GM18498 (cell line): ENCODE data around the gene SP2.
A peak's percentile ranks its signal among the peaks of the same experiment; 100 is the strongest.

Experiments used
- ATAC-seq: cut with Tn5 transposase; IDR thresholded peaks from one replicate; pipeline ENCODE4 v1.9.1; 2021; ENCODE audit warnings: mild to moderate bottlenecking, moderate library complexity; ENCODE audit not compliant: unreplicated experiment

Gene SP2

DNA sequence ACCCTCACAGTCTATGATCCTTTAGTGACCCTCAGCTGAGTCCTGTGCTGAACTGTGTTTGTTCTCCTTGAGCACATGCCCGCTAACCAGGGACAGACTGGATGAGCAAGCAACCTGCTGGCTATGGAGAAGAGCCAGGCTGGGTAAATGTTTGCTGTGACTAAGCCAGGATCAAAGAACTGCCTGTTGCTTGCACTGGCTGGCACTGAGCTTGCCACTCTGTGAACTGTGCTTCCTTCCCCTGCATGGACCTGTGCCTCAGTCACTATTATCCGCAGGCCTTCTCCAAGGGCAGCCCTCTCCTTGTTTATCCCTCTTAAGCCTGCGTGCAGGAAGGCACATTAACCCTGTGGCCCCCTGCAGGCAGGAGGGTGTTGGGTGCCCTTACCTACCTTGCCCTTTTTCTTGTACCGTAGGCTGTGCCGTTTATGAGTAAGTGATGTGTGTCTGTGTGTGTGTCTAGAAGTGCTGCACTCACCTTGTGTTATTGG, 52.7 kb downstream of the SP2 start:
- no peak for ATAC-seq

DNA sequence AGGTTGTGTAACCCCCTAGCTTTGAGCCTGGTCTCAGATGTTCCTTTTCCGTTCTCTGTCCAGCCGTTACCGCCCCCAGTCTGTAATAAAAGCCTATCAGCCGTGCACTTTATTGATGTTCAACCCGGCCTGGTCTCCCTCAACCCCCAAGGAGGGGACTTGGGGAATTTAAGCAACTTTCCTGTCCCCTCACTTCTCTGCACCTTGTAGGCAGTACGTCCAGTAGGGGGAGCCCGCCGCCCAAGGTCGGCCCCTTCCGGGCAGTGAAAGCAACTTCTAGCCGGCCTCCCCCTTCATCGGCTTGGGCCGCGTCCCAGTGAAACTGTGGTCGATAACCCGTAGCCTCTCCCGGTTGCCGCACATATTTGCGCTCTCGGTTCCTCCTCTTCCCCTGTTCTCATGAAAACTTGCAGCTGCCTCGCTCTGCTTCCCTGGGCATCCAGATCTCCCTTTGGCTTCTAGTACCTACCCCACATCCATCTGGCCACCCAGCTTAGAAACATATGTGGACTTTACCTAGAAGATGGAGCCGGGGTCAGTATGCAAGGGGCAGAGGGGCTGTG, 53.2 kb downstream of the SP2 start:
- peak; percentile 61 for ATAC-seq

DNA sequence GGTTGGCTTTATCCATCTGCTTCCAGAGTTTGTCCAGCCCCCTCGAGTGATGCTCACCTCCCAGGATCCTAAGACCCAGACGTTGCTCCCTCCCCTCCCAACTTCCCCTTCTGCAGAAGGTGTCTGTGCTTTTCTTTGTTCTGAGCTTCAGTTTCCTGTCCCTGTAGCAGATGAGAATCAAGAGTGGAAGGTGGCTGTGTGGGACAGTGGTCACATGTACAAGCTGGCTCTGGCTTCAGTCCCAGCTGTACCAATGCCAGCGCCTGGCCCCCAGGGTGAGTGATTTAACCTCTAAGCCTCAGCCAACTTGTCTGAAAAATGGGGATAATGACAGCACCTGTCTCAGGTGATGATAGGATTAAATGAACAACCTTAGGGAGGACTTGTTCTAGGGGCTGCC, 53.9 kb downstream of the SP2 start:
- ATAC-seq, result no peak

DNA sequence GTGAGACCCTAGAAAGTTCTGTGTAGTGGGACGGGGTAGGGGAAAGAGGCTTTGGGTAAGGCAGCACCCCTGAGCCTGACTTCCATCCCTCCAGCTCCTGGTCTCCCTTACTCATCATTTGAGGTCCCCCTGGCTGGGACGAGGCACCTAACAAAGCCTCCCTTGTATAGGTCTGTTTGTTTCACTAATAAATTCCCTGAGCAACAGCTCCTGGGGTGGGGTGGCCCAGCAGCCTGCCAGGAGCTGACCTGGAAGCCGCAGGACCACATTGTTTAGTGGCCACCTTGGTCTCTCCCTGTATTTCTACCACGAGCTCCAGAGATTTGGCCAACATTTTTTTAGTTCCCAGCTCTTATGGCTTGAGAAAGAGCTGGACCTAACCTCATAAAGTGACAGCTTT, 54.4 kb downstream of the SP2 start:
- no peak for ATAC-seq

DNA sequence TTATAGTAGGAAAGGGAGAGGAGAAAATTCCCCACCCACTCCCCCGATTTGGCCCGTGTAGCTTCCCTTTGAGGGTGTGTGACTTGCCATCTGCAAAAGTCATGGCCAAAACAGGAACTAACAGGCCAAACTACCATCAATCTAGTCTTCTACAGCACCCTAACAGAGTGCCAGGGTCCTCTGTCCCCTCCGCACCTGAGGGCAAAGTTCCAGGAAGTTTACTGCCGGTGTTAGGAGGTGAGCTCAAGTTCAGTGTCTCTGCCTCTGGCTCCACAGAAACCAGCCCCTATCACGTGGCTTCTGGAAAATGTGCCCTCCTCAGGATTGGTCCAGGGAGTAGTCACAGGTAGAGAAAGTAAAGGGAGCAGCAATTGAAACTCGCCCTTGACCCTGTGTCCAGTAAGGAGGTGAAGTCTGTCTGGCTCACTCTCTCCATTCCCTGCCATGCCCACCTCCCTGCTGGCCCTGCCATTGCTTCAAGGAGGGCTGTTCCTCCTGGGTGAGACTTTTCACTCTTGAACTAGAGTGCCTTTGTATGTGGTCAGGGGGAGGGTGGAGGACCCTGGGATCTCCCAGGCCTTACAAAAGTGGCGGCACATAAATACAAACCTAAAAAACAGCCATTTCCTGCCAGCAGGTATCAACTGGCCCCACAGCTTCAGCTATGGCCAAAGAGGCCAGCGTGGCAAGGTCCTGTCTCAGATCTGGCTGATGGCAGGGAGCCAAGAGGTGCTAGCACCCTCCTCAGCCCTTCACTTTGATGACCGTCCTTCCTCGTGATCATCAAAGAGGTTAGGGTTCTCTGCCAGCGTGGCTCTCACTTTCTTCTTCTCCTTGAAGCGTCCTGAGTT, 56.4 kb downstream of the SP2 start:
- ATAC-seq, result no peak

DNA sequence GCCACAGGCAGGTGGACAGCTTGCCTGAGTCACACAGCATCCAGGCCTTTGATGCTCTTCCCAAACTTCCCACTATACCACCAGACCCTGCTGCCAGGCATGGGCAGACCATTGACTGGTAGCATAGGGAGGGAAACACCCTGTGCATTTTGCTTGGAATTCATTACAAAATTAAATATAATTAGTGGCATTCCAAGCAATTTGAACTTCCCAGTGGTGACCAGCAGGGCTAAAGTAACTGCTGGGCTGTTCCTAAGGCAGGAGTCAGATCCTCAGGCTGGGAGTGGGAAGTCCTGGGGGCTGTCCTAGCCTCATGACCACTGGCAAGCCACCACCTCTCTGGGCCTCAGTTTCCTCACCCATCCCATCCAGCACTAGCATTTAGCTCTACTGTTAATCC, 57.9 kb downstream of the SP2 start:
- no peak for ATAC-seq

DNA sequence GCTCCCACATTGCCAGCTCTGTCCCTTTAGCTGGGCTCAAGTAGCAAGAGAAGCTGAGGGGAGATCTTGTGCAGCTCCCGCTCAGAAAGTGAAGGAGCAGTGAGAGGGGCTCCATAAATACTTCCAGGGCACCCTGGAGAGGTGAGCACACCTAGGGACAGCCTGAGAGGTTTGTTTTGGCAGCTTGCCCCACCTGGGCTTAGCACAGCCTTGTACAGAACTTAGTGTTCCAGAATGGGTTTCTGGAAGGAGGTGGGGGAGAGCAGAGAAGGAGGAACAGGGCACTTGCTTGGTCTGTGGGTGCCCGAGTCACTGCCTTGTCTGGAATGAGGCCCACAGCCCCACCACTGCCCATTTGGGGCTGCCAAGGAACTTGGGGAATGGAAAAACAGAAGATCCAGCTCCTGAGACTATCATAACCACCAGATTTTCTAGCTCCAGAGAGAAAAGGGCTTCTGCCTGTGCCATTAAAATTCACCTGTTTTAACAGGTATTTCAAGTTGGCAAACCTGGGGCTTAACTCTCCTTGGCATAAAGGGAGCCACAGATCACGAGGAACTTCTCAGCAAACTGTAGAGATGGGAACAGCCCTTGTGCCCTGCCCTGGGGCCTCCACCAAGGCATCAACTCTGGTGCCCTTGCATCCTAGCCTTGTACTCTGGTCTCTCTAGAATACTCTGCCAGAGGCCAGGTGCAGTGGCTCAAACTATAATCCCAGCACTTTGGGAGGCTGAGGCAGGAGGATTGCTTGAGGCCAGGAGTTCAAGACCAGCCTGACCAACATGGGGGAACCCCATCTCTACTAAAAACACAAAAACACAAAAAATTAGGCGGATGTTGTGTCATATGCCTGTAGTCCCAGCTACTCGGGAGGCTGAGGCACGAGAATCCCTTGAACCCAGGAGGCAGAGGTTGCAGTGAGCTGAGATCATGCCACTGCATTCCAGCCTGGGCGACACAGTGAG, 59.7 kb downstream of the SP2 start:
- ATAC-seq, result no peak

DNA sequence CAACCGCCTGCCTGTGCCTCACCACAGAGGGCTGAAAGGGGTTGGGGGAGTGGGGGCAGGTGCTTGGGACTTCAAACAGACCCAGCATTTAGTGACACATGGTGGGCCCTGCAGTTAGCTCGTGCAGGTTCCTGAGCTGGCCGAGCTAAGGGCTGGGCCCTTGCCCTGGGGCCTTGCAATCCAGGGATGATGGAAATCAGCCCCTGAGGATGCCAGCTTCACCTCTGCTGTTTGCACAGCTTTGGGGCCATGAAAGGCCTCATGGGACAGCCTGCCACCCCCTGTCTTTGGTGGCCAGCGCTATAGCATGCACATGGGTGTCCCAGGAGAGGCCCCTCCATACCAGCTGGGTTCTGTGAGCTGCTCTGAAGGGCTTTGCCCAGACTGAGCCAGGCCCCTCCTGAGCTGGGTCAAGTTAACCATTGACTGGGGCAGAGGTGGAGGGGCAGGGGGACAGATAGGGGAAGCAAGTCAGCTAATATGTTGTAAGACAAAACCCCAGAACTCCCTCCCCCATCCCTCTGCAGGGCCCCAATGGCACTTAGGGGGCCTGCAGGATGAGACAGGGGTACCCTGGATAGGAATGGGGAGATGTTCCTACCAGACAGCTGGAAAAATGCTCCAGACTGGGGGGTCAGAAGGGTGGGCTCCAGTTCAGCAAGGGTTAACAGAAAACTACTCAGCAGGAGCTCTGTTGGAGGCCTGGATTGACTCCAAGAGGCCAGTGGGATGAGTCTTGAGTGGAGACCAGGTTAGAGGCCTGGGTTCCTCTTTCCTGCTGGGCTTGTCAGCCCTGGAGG, 61.0 kb downstream of the SP2 start:
- no peak for ATAC-seq

DNA sequence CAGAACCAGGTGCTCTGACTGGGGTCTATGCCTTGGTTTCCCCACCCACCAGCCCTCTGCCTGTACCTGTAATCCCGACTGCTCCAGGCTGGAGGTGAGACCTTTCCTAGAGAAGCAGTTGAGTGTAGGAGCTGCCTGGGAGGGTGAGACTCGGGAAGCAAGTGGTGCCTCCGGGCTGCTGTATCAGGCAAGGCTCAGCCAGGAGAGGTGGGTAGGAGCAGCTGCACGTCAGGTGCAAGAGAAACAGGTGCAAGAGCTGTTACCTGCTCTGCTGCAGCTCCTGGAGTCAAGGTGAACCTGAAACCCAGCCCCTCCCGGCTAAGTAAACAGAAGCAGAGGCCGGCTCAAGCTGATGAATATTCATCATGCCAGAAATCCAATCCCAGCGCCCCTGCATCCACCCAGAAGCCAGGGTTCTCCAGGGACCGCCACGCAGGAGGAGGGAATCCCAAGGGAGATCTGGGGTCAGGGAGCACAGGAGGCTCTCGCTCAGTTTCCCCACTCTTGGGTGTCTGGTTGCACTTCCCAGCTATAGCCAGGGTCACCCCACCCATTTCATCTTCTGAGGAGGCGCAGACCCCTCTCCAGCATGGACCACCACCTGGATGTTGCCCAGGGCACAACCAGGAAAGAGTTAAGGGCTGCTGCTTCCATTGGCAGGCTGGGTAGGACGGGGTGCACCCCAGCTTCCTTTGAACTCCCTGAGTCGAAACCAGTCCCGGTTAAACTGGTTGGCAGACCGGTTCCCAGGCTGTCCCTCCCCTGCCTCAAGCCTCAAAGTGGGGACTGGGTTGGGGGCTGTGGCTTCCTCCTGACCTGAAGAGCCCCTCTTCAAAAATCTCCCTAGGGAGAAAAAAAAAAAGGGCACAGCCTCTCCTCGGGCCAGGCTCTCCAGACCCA, 61.8 kb downstream of the SP2 start, which contains the start of gene PRR15L:
Gene PRR15L, minus strand, starts transcription at position 293 of the 900 bp plus-strand sequence. CDS start 4,649 bp downstream, outside the sequence.
- ATAC-seq, result no peak

DNA sequence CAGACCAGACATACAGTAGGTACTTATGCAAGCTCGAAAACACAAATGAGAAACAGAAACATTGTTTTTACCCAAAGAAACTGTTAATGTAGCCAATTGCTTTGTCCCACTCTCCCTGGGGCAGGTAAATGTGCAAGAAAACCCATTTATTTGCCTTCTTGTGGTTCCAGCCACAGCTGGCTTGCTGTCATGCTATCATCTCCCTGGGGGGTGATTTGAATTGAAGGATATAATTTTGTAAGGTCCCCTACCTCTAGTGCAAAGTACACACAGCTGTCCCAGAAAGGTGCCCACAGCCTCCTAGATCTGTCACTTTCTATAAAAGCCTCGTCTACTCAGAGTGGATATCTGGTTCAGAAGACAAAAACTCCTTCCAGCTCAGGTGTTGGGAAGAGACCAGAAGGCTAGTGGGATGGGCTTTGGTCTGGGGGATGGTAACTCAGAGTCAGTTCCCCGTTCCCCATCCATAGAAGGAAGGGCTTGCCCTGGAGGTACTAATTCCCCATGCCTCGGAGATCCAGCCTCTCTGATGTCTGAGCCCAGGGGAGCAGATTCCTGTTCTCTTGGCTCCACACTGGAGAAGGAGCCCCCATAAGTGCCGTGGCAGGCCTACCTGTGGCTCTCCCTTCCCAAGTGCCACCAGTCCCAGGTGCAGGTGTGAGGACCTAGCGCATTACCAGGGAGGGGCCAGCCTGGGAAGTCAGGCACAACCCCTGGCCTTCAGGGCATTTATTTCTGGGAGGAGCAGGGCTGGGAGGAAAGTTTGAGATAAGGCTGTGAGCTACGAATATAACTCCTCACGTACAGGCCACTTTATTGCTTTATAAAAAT, 64.0 kb downstream of the SP2 start:
- no peak for ATAC-seq

DNA sequence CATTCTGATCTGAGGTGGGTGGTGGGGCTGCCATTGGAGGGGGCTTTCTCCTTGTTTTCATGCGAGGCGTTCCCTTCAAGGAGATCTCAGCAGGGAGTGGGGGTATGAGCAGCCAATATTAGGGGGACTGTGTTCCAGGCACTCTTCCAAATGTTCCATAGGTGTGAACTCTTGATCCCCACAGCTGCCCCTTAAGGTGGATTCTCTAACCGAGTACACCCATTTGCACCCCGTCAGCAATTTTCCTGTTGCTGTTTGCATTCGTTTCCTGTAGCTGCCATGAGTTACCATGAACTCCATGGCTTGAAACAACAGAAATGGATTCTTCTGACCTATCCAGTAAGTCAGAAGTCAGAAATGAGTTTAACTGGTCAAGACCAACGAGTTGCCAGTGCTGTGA, 65.4 kb downstream of the SP2 start:
- ATAC-seq, result no peak

DNA sequence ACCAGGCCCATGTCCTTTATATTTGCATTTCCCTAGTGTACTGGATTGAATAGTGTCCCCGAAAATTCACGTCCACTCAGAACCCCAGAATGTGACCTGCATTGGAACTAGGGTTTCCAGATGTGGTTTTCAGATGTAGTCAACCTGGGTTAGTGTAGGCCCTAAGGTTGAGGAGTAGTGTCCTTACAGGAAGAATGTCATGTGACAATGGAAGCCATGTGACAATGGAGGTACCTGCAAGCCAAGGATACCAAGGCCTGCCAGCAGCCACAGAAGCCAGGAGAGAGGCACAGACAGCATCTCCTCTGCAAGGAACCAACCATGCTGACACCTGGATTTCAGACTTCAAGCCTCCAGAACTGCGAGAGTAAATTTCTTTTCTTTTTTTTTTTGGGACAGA, 66.9 kb downstream of the SP2 start:
- ATAC-seq, result no peak

DNA sequence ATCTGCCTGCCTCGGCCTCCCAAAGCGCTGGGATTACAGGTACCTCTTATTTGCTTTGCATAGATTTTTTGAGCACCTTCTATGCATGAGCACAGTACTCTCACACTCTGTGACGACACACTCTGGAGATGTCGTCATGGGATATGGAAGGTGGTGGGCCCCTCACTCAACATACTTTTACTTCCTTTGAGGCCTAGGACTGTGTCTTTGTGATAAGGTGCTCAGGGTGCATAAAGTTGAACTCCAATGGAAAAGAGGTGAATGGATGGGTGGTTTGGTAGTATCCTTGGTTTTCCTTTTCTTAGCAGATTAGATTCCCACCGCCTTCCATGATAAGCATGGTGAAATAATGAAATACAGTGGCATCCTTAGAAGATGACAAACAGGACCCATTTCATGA, 68.8 kb downstream of the SP2 start:
- no peak for ATAC-seq

DNA sequence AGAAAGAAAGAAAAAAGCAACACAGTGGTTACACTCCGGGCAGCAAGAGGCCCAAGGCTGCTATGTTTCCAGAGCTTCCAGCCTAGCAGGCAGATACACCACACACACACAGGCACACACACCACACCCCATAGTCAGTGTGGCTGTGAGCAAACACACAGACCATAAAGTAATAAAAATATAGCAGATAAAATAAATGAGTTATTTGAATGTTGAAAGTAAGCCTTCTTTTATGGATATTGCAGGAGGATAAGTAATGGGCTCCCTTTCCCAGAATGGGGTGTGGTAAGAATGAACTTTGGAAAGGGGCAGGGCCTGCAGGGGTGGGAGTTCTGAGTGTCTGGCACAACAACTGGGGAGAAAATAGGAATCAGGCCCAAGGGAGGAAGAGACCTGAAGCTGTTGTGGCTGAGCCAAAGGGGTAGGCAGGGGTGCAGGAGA, 70.1 kb downstream of the SP2 start:
- ATAC-seq, result no peak

DNA sequence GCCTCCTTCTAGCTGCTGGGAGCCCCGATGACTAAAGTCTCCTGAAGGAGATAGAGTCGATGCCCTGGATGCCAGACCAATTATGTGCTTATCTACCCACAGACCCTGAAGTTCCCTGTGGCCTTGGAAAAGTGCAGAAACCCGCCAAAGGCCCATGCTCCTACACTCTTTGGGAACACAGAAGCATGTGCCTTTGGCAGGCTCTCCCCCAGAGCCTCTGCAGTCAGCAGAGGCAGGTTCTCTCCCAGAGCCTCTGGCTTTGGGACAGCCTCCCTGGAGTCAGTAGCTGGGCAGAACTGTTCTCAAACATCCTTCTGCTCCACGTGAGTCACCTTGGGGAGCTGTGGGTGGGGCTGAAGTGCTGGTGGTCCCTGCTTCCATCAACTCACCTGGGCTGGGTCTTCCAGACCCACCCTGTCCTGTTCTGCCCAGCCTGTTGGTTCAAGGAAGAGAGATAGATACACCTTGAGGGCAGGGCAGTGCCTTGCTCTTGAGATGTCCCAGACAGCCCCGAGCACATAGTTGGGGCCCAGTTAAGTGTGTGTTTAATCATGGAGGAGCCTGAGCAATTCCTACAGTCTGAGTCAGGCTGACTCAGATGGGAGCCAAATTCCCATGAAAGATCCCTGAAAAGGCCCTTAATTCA, 71.7 kb downstream of the SP2 start:
- no peak for ATAC-seq

DNA sequence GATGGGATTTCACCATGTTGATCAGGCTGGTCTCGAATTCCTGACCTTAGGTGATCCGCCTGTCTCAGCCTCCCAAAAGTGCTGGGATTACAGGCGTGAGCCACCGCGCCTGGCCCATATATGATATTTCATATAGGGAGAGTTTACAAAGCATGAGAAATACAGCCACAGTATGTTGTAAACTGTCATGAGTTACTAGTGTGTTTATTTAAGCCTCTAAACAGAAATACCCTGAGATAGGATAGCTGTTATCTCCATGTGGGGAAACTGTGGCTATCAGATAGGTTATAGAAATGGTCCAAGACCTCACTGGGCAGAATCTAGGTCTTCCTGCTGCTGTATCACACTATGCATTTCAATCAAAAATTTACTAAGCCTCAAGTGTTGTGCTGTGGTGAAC, 72.8 kb downstream of the SP2 start:
- no peak for ATAC-seq

DNA sequence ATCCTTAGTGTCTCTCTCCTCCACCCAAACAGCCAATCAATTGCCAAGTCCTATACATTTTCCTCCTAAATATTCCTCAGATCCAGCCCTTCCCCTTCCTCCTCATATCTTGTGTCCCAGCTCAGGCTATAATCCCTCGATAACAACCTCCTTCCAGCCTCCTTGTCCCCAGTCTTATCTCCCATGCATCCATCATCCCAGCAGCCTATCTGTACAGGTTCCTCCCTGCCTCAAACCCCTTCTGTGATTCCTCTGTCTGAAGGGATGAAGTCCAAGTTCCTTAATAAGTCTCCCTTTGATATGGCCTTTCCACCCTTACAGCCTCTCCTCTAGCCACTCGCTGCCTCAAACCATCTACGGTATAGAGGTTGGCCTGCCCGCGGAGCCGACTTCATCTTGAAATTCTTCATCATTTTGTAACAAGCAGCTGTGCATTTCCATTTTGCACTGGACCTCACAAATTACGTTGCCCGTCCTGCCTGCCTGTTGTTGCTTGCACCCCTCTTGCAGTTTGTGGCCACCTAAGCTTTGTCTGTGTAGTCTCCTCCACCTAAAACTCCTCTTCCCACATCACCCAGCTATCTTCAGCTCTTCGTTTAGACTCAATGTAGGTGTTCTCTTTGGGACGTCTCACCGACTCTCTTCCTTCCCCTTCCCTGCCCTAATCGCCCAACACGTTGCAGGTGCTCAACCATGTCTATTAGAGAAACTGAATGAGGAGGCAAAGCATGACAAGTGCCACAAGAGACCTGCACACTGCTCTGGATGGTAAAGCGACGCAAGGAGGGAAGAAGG, 74.1 kb downstream of the SP2 start:
- no peak for ATAC-seq
